Measurements from ENCODE around the gene CAMSAP1. TPM values are rescaled to one million over a fixed set of nuclear protein-coding genes. Genes with fewer than 3 reads are reported as not detected.

CAMSAP1 gene
- total RNA-seq, 2 experiments from 2014 or later = 30.4 to 33.0 TPM

DNA sequence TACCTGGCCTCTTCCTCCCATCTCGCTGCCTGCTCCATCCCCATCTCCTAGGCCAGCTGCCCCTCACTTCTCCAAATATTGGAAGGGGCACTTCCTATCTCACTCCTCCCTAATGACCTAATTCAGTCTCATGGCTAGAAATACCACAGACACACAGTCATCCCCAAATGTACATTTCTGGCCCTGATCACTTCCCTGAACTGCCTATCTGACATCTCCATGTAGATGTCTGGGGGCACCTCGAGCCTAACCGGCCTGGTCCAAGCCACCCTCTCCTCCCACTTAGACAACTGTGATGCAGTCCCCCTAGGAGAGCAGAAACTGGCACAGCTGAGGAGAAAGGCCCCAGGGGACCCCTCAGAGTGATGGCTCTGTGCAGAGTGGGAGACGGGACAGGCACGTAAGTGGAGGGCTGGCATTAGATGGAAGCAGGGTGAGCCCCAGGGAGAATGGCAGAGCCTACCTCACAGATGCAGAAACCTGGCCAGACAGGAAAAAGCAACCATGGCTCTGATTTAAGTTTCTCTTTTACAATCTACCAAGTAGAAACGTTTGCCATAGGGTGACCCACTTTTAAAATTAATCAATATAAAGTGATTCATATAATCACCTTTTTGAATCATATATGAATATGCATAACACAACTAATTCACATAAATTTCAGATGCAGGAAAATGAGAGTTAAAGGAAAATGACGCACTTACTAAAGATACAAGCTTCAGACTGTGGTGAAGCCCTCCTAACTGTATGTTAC is 22.1 kb downstream of the CAMSAP1 start:
- Histone ChIP-seq H4K20me1 (ENCODE audit: insufficient read depth, low read length) (peaks cover 19% of the 10 kb centered on the region), H3K4me1 (ENCODE audit: insufficient read depth, low read length, poor library complexity, severe bottlenecking) (peaks cover 37% of the 10 kb centered on the region), H3K79me2 (ENCODE audit: insufficient read depth, low read depth, low read length) (peaks cover 42% of the 10 kb centered on the region), H3K9me3 (ENCODE audit: low read length) (no peaks in the 10 kb centered on the region), H3K4me2 (ENCODE audit: low read length) (no peak overlapping the region), H2AFZ (ENCODE audit: low read length) (no peak overlapping the region), H3K4me3 (ENCODE audit: low read depth, low read length, poor library complexity, severe bottlenecking) (no peak overlapping the region), H3K9me2 (ENCODE audit: insufficient read depth, low read length) (no peaks in the 10 kb centered on the region), H3K36me3 (ENCODE audit: insufficient read depth, low read length) (no peaks in the 10 kb centered on the region), H3K27ac (ENCODE audit: low read depth, low read length, poor library complexity, severe bottlenecking) (no peak overlapping the region)
- POLR2A ChIA-PET = no interaction called here
- DNase-seq (ENCODE audit: low spot score) = no peak
- BruUV-seq (replicated peaks) = no TSS peak
- CTCF ChIA-PET (ENCODE audit: unreplicated experiment) = no interaction called here
- intact Hi-C loops (cut with micrococcal nuclease; ENCODE audit: unreplicated experiment) = no loop called here
- no peak for TF ChIP-seq EZH2phosphoT487 (IDR thresholded peaks at IDR 0.05; ENCODE audit: borderline replicate concordance, low read depth, low read length)
- TF ChIP-seq, protein P1, sequence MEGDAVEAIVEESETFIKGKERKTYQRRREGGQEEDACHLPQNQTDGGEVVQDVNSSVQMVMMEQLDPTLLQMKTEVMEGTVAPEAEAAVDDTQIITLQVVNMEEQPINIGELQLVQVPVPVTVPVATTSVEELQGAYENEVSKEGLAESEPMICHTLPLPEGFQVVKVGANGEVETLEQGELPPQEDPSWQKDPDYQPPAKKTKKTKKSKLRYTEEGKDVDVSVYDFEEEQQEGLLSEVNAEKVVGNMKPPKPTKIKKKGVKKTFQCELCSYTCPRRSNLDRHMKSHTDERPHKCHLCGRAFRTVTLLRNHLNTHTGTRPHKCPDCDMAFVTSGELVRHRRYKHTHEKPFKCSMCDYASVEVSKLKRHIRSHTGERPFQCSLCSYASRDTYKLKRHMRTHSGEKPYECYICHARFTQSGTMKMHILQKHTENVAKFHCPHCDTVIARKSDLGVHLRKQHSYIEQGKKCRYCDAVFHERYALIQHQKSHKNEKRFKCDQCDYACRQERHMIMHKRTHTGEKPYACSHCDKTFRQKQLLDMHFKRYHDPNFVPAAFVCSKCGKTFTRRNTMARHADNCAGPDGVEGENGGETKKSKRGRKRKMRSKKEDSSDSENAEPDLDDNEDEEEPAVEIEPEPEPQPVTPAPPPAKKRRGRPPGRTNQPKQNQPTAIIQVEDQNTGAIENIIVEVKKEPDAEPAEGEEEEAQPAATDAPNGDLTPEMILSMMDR (conservative IDR thresholded peaks at IDR 0.05; ENCODE audit: low read length) = no peak

DNA sequence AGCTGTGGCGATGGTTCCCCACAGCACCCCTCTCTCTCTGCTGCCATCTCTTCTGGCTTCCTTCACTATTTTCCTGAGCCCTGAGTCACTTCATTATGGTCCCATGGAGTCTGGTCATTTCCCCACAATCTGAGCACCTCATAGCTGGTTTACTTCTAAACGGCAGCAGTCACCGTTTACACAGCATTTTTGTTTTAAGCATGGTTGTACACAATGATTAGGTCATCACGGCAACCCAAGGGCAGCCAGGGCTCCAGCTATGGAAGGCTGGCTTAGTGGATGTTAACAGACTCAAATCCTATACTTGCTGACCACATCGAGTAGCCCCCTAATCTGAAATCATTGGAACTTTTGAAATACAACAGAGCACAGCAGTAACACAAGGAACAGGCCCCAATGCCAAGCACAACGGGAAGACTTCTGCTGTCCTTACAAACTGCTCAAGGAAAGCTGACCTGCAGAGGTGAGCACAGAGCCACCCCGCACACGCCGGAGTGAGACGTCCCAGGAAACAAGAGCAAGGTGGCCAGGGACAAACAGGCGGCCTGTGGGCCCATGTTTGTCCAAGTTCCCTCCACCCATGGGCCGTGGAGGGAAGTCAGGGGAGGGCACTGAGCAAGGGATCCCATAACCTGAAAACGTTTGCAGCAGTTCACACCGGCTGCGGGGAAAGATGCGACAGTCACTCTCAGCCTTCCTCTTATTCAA is 22.9 kb downstream of the CAMSAP1 start:
- peaks cover 16% of the 10 kb centered on the region for H4K20me1 ChIP-seq (ENCODE audit: insufficient read depth, low read length)
- H3K9me2 ChIP-seq (ENCODE audit: insufficient read depth, low read length) = no peaks in the 10 kb centered on the region
- TF ChIP-seq, protein P1 (conservative IDR thresholded peaks at IDR 0.05; ENCODE audit: low read length) = no peak
- TF ChIP-seq EZH2phosphoT487 (IDR thresholded peaks at IDR 0.05; ENCODE audit: borderline replicate concordance, low read depth, low read length) = no peak
- H3K4me1 ChIP-seq (ENCODE audit: insufficient read depth, low read length, poor library complexity, severe bottlenecking) = peaks cover 35% of the 10 kb centered on the region
- no peak overlapping the region for H3K4me2 ChIP-seq (ENCODE audit: low read length)
- no peak overlapping the region for H3K4me3 ChIP-seq (ENCODE audit: low read depth, low read length, poor library complexity, severe bottlenecking)
- intact Hi-C loops (cut with micrococcal nuclease; ENCODE audit: unreplicated experiment) = no loop called here
- H3K9me3 ChIP-seq (ENCODE audit: low read length) = no peaks in the 10 kb centered on the region
- ChIA-PET CTCF (ENCODE audit: unreplicated experiment) (no interaction called here), POLR2A (interaction anchor here (0.5 kb wide), 1 partner anchor 10 kb away, joined by 4 read pairs; no protein-coding TSS in a partner anchor)
- H3K27ac ChIP-seq (ENCODE audit: low read depth, low read length, poor library complexity, severe bottlenecking) = no peak overlapping the region
- H2AFZ ChIP-seq (ENCODE audit: low read length) = no peak overlapping the region
- peaks cover 40% of the 10 kb centered on the region for H3K79me2 ChIP-seq (ENCODE audit: insufficient read depth, low read depth, low read length)
- DNase-seq (ENCODE audit: low spot score) = no peak
- H3K36me3 ChIP-seq (ENCODE audit: insufficient read depth, low read length) = no peaks in the 10 kb centered on the region
- BruUV-seq (replicated peaks) = no TSS peak

Measured in OCI-LY7 (cell line).